Measurements from ENCODE around the gene ARL15.

GRCh38 chr5:54234304-54234933, 76.0 kb downstream of the ARL15 start:
- TF ChIP-seq CTCF (IDR thresholded peaks at IDR 0.05) (peak in 5 of 6 experiments; percentile 12 to 59 (median 43)), POLR2A (IDR thresholded peaks at IDR 0.05) (no peak)

All from esophagus squamous epithelium (tissue), 4 donors.